Measurements from ENCODE around the gene TWIST1. TPM values are rescaled to one million over a fixed set of nuclear protein-coding genes. Genes with fewer than 3 reads are reported as not detected.

Gene TWIST1
- total RNA-seq, 1 donor, result 113 TPM

DNA sequence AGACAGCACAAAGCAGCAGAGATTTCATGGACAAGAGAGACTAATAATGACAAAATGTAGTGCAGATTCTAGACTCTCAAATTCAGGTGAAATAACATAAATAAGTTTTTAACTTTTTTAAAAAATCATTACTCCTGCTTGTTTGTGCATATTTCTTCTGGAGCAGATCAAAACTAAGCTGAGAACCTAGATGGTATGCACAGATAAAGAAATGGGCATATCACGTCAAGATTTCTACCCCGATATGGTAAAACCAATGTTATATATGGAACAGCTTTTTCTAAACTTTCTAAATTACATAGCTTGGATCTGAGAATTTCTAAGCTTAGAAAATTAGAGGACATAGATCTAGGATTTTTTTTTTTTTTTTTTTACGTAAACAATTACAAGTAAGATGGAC is 18.2 kb downstream of the TWIST1 start:
- H3K4me3 ChIP-seq (ENCODE audit: insufficient read depth, low read length), result no peak overlapping the region
- no peaks in the 10 kb centered on the region for H3K4me1 ChIP-seq (ENCODE audit: insufficient read depth, low read length)
- H3K79me2 ChIP-seq (ENCODE audit: insufficient read depth, low read length), result no peaks in the 10 kb centered on the region
- H3K4me2 ChIP-seq (ENCODE audit: insufficient read depth, low read length), result no peak overlapping the region
- no peak for DNase-seq (ENCODE audit: insufficient read length, low spot score, missing footprints)
- no peaks in the 10 kb centered on the region for H4K20me1 ChIP-seq (ENCODE audit: insufficient read depth, low read length)
- no peak overlapping the region for H2AFZ ChIP-seq (ENCODE audit: low read length)
- H3K27ac ChIP-seq (ENCODE audit: low read depth, low read length), result no peak overlapping the region
- TF ChIP-seq, protein P1, sequence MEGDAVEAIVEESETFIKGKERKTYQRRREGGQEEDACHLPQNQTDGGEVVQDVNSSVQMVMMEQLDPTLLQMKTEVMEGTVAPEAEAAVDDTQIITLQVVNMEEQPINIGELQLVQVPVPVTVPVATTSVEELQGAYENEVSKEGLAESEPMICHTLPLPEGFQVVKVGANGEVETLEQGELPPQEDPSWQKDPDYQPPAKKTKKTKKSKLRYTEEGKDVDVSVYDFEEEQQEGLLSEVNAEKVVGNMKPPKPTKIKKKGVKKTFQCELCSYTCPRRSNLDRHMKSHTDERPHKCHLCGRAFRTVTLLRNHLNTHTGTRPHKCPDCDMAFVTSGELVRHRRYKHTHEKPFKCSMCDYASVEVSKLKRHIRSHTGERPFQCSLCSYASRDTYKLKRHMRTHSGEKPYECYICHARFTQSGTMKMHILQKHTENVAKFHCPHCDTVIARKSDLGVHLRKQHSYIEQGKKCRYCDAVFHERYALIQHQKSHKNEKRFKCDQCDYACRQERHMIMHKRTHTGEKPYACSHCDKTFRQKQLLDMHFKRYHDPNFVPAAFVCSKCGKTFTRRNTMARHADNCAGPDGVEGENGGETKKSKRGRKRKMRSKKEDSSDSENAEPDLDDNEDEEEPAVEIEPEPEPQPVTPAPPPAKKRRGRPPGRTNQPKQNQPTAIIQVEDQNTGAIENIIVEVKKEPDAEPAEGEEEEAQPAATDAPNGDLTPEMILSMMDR (IDR thresholded peaks at IDR 0.05; ENCODE audit: extremely low read depth, low read depth, low read length), result no peak
- H3K27me3 ChIP-seq (ENCODE audit: insufficient read depth, low read length), result no peaks in the 10 kb centered on the region
- no peaks in the 10 kb centered on the region for H3K36me3 ChIP-seq (ENCODE audit: insufficient read depth, low read length)
- H3K9me3 ChIP-seq (ENCODE audit: low read depth, low read length), result no peaks in the 10 kb centered on the region

DNA sequence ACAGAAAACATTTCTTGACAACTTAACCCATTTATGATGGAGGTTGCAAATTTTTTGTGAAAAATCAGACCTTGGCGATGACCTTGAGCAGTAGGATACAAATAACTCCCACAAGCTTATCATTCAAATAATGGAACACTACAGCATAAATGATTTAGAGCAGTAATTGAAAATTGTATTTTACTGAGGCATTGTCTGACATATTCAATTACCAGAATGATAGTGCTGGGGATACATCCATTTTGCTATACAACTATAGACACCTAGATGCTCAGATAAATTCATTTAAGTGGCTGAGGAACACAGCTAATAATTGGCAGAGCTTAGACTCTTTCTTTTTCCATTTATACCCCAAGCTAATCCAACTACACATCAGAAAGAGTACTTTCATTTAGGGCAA is 18.9 kb downstream of the TWIST1 start:
- Histone ChIP-seq H3K4me2 (ENCODE audit: insufficient read depth, low read length) (no peak overlapping the region), H2AFZ (ENCODE audit: low read length) (no peak overlapping the region), H3K27ac (ENCODE audit: low read depth, low read length) (no peak overlapping the region), H3K4me3 (ENCODE audit: insufficient read depth, low read length) (no peak overlapping the region), H3K9me3 (ENCODE audit: low read depth, low read length) (no peaks in the 10 kb centered on the region), H3K4me1 (ENCODE audit: insufficient read depth, low read length) (no peaks in the 10 kb centered on the region), H4K20me1 (ENCODE audit: insufficient read depth, low read length) (no peaks in the 10 kb centered on the region), H3K36me3 (ENCODE audit: insufficient read depth, low read length) (no peaks in the 10 kb centered on the region), H3K27me3 (ENCODE audit: insufficient read depth, low read length) (no peaks in the 10 kb centered on the region), H3K79me2 (ENCODE audit: insufficient read depth, low read length) (no peaks in the 10 kb centered on the region)
- no peak for DNase-seq (ENCODE audit: insufficient read length, low spot score, missing footprints)
- TF ChIP-seq, protein P1 (IDR thresholded peaks at IDR 0.05; ENCODE audit: extremely low read depth, low read depth, low read length), result no peak

DNA sequence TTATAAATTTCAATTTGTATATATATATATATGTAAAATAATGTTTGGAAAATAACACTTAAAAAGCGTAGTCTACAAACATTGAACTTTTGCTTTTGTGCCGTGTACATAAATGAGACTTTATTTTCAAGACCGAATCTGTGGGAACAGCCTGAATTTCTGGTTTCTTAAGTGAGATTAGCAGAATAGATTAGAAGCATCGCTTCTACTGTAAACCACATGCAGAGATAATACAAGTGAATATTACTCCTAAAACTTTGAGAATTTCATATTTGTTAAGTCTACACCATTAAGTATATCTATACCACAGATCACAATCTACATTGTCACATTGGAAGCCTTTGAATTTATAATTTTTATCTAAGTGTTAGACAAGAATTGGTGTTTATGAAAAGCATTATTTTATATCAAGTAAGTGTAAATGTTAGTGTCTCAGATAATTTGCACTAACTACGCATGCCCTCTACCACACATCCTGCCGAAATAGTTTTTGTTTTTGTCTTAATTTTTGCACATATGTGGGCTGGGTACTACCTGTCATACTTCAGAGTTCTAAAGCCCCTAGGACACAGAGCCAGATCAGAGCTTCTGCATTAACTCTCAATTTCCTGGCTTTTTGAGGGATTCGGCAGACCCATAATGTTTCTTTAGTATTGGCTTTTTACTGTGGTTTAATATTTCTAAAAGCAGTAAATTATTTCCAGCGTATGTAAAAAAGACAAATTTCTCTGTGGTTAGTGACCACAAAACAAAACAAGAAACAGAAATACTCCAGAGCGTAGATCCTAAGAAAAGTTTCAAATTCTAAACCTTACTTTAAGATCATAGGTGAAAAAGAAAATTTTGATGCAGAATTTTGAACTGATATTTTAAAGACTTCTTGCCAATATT is 20.0 kb downstream of the TWIST1 start:
- Histone ChIP-seq H3K4me2 (ENCODE audit: insufficient read depth, low read length) (no peak overlapping the region), H3K27ac (ENCODE audit: low read depth, low read length) (no peak overlapping the region), H3K36me3 (ENCODE audit: insufficient read depth, low read length) (no peaks in the 10 kb centered on the region), H3K79me2 (ENCODE audit: insufficient read depth, low read length) (no peaks in the 10 kb centered on the region), H2AFZ (ENCODE audit: low read length) (peak overlapping the region; percentile 16), H3K4me1 (ENCODE audit: insufficient read depth, low read length) (no peaks in the 10 kb centered on the region), H3K4me3 (ENCODE audit: insufficient read depth, low read length) (no peak overlapping the region), H3K27me3 (ENCODE audit: insufficient read depth, low read length) (no peaks in the 10 kb centered on the region), H3K9me3 (ENCODE audit: low read depth, low read length) (no peaks in the 10 kb centered on the region), H4K20me1 (ENCODE audit: insufficient read depth, low read length) (no peaks in the 10 kb centered on the region)
- TF ChIP-seq, protein P1 (IDR thresholded peaks at IDR 0.05; ENCODE audit: extremely low read depth, low read depth, low read length), result no peak
- no peak for DNase-seq (ENCODE audit: insufficient read length, low spot score, missing footprints)

DNA sequence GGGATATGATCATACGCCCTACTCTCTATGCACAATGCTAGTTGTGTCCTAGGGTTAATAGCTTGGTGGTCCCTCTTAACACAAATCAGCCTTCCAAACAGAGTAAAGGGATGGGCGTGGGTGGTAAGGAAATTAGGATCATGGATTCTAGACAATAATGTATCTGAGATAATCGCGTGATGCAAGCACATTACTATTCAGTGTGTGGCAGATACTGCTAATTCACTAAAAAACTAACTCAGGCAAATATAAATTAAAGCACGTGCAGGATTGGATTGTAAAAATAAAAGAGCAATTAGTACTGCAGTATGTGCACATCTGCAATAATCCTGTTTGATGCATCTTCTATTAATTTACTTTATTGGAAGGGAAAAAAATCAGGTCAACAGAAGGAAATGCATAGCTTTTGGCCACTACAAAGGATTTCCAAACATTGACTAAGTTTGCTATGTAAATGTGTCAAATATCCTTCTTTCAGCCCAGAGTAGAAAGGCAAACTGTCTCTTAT is 22.0 kb downstream of the TWIST1 start:
- H3K79me2 ChIP-seq (ENCODE audit: insufficient read depth, low read length), result no peaks in the 10 kb centered on the region
- H3K9me3 ChIP-seq (ENCODE audit: low read depth, low read length), result no peaks in the 10 kb centered on the region
- H3K27me3 ChIP-seq (ENCODE audit: insufficient read depth, low read length), result no peaks in the 10 kb centered on the region
- H3K36me3 ChIP-seq (ENCODE audit: insufficient read depth, low read length), result no peaks in the 10 kb centered on the region
- TF ChIP-seq, protein P1 (IDR thresholded peaks at IDR 0.05; ENCODE audit: extremely low read depth, low read depth, low read length), result no peak
- no peaks in the 10 kb centered on the region for H3K4me1 ChIP-seq (ENCODE audit: insufficient read depth, low read length)
- no peak overlapping the region for H3K27ac ChIP-seq (ENCODE audit: low read depth, low read length)
- no peak overlapping the region for H3K4me3 ChIP-seq (ENCODE audit: insufficient read depth, low read length)
- DNase-seq (ENCODE audit: insufficient read length, low spot score, missing footprints), result no peak
- no peak overlapping the region for H3K4me2 ChIP-seq (ENCODE audit: insufficient read depth, low read length)
- H2AFZ ChIP-seq (ENCODE audit: low read length), result no peak overlapping the region
- H4K20me1 ChIP-seq (ENCODE audit: insufficient read depth, low read length), result no peaks in the 10 kb centered on the region

All from osteoblast (primary cell).